Adrenal gland (tissue), 5 donors: ENCODE results near the gene SEC61A1.

Experiments
- CTCF ChIP-seq, 6 experiments: fragments of 450-650 bp in 4 of 6; fragments of 200-600 bp in 2 of 6; sonication (generic) in 1 of 6; IDR thresholded peaks; 1 replicate in 5 of 6; 2 replicates in 1 of 6; pipeline versions ENCODE4 v1.5.1 to v1.8.0; 2016 to 2021; ENCODE audit warnings: antibody characterized with exemption in 6 of 6, mild to moderate bottlenecking in 2 of 6, moderate library complexity in 1 of 6
- POLR2A ChIP-seq, 2 donors: fragments of 450-650 bp; IDR thresholded peaks; one replicate each; pipeline ENCODE4 v1.6.1; 2017; ENCODE audit warnings: antibody characterized with exemption in 2 of 2, mild to moderate bottlenecking in 2 of 2, moderate library complexity in 1 of 2
- donor health status: DM: no; HTN: no; CAD: no.

GRCh38 chr3:128054367-128054766 is 2.1 kb downstream of the SEC61A1 start:
- no peak for TF ChIP-seq CTCF (IDR thresholded peaks at IDR 0.05)
- peak in 1 of 2 donors; percentile 82 for TF ChIP-seq POLR2A (IDR thresholded peaks at IDR 0.05)
